Measurements from ENCODE around the gene DGKQ. TPM values are rescaled to one million over a fixed set of nuclear protein-coding genes. Genes with fewer than 3 reads are reported as not detected.

The DGKQ gene
- total and polyA plus RNA-seq, 9 of the 15 experiments (the other 6 are each of a cell fraction or from before 2014, with no cell fraction given): 0.17 to 22.0 (median 5.6) TPM

DNA sequence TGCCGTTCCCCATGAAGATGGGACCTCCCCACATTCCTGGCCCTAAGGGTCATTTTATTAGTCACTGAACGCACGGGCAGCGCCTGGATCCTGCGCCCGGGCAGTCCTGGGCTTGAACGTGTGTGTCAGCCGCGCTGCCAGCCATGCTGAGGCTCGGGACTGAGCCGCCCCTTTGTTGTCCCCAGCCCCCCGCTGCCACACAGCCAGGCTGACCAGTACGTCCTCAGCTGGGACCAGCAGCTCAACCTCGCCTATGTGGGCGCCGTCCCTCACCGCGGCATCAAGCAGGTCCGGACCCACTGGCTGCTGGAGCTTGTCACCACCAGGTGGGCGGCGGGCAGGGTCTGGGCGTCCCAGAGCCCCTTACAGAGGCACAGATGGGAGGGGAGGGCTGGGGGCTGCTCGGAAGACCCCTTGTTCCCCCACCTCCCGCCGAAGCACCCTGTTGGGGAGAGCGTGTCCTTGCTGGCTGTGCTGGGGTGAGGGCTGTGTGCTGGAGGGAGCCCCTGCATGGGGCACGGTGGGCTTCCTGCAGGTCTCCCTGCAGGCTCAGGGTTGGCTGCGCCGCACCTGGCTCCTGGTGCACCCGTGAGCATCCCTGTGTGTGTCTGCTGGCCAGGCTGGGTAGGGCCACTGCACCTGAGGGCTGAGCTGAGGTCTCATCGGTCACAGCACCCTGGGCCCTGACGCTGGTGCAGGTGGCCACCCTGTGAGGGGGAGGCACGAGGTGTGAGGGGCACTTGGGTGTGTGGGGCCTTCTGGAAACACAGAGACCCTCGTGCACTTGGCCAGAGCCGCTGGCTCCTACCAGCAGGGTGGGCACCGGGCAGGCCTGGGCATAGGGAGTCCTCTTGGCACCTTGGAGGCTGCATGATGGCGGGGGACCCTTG lies 14.5 kb upstream of the DGKQ start:
- in situ Hi-C loops (cut with MboI) (no loop called here), intact Hi-C loops (cut with micrococcal nuclease) (loop anchor here (2.0 to 10.0 kb wide), 5 partner anchors 55 to 303 kb away; partner anchors contain the start of genes GAK, SLC49A3 and TMEM175)
- Histone ChIP-seq H3K4me3 (peak overlapping the region; percentile 68), H3K79me2 (ENCODE audit: control insufficient read depth, insufficient read depth, low read length) (peaks cover 27% of the 10 kb centered on the region), H3K4me1 (replicated peaks in 1 of 2; ENCODE audit: control insufficient read depth in 2 of 2, insufficient read depth in 2 of 2, low read length in 2 of 2) (peaks cover 27 to 72% of the 10 kb centered on the region in 2 experiments), H3K9me3 (replicated peaks; ENCODE audit: control insufficient read depth, insufficient read depth, low read depth, low read length) (no peaks in the 10 kb centered on the region; the same call in 1 of the 2 replicates), H3K4me2 (ENCODE audit: insufficient read depth, low read length) (peak overlapping the region; percentile 85), H3K27me3 (ENCODE audit: control insufficient read depth in 2 of 2, insufficient read depth in 2 of 2, low read length in 2 of 2) (no peaks in the 10 kb centered on the region), H4K20me1 (replicated peaks; ENCODE audit: control insufficient read depth, insufficient read depth, low read length) (no peaks in the 10 kb centered on the region), H3K9ac (ENCODE audit: insufficient read depth in 1 of 2, low read depth in 2 of 2, low read length in 2 of 2) (peak overlapping the region; percentile 75 to 90), H3K36me3 (ENCODE audit: control insufficient read depth, insufficient read depth, low read length) (peaks cover 22% of the 10 kb centered on the region; the same call in 1 of the 3 replicates), H3K27ac (ENCODE audit: extremely low read depth, low read depth, low read length) (peak overlapping the region; percentile 79), H3K9me1 (ENCODE audit: control insufficient read depth, insufficient read depth, low read length) (no peaks in the 10 kb centered on the region), H2AFZ (ENCODE audit: low read depth, low read length) (peak overlapping the region; percentile 86)
- FAIRE-seq: no peak
- POLR2A ChIA-PET: interaction anchor here (0.5 to 1.1 kb wide), 8 partner anchors 8 to 422 kb away, joined by 3 to 7 read pairs (median 3); no protein-coding TSS in a partner anchor
- no peak for ATAC-seq
- 56% methylated on average over 29 of the region's 37 CpGs for whole genome bisulfite sequencing (ENCODE audit: insufficient coverage, low coverage, missing lambda C conversion rate)
- BruUV-seq (replicated peaks): no TSS peak
- TF ChIP-seq POLR2G (IDR thresholded peaks at IDR 0.05; ENCODE audit: low read depth, low read length): peak; percentile 10; the same call in 1 of the 2 replicates
- TF ChIP-seq SRSF9 (IDR thresholded peaks at IDR 0.05; ENCODE audit: borderline replicate concordance, low read depth, low read length): no peak
- TF ChIP-seq ZFP30 (CRISPR knock-in tag; IDR thresholded peaks at IDR 0.05; ENCODE audit: borderline replicate concordance): no peak
- TF ChIP-seq PCBP1 (IDR thresholded peaks at IDR 0.05; ENCODE audit: low read depth, low read length, poor library complexity, severe bottlenecking): peak; percentile 4
- CTCF ChIA-PET (ENCODE audit: low intra/inter-chr PET ratio): interaction anchor here (0.7 to 1.4 kb wide), 3 partner anchors 96 to 245 kb away, joined by 5 to 7 read pairs (median 5); no protein-coding TSS in a partner anchor
- no peak for DNase-seq (ENCODE audit: extremely low read depth in 1 of 4, low spot score in 3 of 4)
